GM12873 (cell line): ENCODE measurements around the gene VMP1.

Source experiments
- TF ChIP-seq, protein P1 (sequence below): IDR thresholded peaks from 2 replicates; pipeline ENCODE4 v1.5.1; 2012; ENCODE audit warnings: low read depth, mild to moderate bottlenecking, moderate library complexity, low read length, control low read depth; ENCODE audit not compliant: insufficient read depth; ENCODE audit errors: missing control alignments

The VMP1 gene

DNA sequence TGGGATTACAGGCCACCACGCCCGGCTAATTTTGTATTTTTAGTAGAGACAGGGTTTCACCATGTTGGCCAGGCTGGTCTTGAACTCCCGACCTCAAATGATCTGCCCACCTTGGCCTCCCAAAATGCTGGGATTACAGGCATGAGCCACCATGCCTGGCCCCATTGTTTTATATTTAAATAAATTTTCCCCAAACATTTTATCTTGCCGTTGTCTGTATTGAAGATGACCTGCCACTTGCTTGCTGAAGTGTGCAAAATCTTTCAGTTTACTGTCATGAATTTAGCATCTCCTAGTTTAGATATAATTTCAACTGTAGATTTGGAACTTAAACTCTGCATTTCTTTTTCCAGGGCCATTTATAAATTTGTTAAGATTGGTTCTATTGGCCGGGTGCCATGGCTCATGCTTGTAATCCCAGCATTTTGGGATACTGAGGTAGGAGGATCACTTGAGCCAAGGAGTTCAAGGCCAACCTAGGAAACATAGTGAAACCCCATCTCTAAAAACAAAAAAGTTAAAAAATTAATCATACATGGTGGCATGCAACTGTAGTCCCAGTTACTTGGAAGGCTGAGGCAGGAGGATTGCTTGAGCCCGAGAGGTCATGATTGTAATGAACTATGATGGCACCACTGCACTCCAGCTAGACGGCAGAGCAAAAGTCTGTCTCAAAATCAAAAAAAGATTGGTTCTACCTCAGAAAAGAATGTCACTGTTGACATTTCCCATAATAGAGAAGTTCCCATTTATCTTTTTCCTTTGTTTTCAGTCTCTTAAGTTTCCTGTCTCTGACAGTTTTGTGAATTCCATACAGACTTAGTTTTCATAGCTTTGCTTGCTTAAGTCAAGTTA, 84.4 kb downstream of the VMP1 start:
- TF ChIP-seq, protein P1, sequence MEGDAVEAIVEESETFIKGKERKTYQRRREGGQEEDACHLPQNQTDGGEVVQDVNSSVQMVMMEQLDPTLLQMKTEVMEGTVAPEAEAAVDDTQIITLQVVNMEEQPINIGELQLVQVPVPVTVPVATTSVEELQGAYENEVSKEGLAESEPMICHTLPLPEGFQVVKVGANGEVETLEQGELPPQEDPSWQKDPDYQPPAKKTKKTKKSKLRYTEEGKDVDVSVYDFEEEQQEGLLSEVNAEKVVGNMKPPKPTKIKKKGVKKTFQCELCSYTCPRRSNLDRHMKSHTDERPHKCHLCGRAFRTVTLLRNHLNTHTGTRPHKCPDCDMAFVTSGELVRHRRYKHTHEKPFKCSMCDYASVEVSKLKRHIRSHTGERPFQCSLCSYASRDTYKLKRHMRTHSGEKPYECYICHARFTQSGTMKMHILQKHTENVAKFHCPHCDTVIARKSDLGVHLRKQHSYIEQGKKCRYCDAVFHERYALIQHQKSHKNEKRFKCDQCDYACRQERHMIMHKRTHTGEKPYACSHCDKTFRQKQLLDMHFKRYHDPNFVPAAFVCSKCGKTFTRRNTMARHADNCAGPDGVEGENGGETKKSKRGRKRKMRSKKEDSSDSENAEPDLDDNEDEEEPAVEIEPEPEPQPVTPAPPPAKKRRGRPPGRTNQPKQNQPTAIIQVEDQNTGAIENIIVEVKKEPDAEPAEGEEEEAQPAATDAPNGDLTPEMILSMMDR: no peak

DNA sequence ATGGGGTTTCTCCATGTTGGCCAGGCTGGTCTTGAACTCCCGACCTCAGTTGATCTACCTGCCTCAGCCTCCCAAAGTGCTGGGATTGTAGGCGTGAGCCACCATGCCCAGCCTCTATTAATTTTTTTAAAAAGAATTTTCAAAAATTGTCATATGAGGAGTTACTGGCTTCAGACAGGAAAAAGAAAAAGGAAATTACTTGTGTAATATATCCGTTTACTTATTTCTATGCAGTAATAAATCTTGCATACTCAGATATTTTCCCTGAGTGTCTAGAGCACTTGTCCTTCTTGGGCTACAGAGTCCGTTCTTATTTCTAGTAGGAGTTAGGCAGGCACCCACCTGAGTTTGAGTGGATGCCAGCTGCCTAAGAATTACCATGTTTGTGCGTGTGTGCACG, 85.8 kb downstream of the VMP1 start:
- TF ChIP-seq, protein P1: no peak

DNA sequence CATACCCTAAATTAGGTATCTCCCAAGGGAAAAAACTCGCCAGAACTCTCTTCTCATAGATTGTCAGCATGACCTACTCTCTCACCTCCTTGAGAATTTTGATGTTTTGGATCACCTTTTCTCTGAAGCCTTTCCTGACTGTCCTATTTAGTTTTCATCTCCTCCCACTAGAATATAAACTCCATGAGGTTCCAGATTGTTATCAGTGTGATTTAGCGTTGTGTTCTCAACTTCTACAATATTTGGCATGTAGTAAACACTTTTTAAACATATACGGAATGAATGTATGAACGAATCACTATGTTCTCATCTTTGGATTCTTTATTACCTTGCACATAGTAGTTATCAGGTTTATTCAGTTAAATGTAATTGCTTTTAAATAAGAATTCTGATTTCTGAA, 88.7 kb downstream of the VMP1 start:
- TF ChIP-seq, protein P1: no peak

DNA sequence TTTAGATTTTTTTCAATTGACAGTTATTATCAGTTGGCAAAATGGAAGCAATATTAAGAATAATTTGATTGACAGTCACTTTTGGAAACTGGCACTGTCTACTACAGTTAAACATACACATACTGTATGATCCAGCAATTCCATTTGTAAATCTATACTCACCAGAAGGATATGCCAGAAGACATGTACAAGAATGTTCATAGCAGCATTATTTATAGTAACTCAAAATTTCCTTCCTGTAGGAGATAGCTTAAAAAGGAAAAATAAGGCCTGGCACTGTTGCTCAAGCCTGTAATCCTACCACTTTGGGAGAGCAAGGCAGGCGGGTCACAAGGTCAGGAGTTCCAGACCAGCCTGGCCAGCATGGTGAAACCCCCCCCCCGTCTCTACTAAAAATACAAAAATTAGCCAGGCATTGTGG, 89.3 kb downstream of the VMP1 start:
- TF ChIP-seq, protein P1: no peak

DNA sequence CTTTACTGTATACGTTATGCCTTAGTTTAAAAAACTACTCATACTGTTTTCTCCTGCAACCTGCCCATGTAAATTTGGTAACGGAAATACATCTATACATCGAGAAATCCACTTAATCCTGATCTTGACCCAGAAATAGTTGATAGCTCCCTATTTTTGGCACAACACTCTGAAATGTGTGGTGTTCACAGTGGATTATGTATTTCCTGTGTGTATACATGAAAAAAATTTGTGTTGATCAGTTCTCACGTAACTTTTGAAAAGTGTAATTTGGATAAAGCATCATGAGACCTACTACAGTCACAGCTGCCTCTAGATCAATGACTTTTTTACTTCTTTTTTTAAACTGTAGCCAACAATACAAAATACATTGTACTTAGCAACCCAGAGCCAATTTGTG, 90.7 kb downstream of the VMP1 start:
- TF ChIP-seq, protein P1: no peak

DNA sequence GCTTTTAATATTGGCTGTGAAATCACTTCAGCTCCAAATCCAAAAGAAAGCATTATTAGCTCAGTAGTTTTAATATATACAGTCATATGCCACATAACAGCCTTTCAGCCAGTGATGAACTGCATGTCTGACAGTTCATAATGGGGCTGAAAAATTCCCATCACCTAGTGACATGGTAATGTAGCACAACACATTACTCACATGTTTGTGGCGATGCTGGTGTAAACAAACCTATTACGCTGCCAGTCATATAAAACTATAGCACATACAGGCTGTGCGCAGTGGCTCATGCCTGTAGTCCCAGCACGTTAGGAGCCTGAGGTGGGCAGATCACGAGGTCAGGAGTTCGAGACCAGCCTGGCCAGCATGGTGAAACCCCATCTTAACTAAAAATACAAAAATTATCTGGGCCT, 93.1 kb downstream of the VMP1 start:
- TF ChIP-seq, protein P1: no peak

DNA sequence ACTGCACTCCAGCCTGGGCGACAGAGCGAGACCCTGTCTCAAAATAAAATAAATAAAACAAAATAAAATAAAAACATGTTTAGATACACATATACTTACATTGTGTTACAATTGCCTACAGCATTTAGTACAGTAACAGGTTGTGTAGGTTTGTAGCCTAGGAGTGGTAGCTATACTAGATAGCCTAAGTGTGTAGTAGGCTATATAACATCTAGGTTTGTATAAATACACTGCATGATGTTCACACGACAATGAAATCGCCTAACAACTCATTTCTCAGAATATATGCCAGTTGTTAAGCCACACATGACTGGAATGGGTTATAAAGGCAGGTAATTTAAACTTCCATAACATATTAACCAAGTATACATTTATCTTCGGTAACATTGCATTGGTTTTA, 94.7 kb downstream of the VMP1 start:
- TF ChIP-seq, protein P1: no peak
